Astrocyte (in vitro differentiated cells and primary cell): ENCODE measurements around the gene CCDC51.

Experiments
- CTCF ChIP-seq: IDR thresholded peaks from 2 replicates; pipeline ENCODE4 v1.5.1; 2011; ENCODE audit warnings: low read depth, mild to moderate bottlenecking, inconsistent platforms, low read length, moderate library complexity; ENCODE audit not compliant: insufficient read depth
- EZH2 ChIP-seq: IDR thresholded peaks from 2 replicates; pipeline ENCODE4 v1.6.1; 2012; ENCODE audit warnings: mild to moderate bottlenecking, low read length, inconsistent platforms; ENCODE audit not compliant: insufficient read depth

- TF ChIP-seq CTCF (no peak), EZH2 (no peak)
Measured at GRCh38 chr3:48432411-48433371, 7.2 kb downstream of the CCDC51 start.
